Mammary epithelial cell (primary cell): ENCODE data around the gene CXorf65.

Experiments used
- EZH2 ChIP-seq: IDR thresholded peaks from 2 replicates; pipeline ENCODE4 v1.6.1; 2012; ENCODE audit warnings: low read length, inconsistent platforms, borderline replicate concordance
- TF ChIP-seq, protein P1 (sequence below), 2 donors: IDR thresholded peaks in 1 of 2; conservative IDR thresholded peaks in 1 of 2; 2 replicates each; pipeline ENCODE4 v1.5.1; 2011 to 2012; ENCODE audit warnings: inconsistent platforms in 2 of 2, low read length in 2 of 2, mild to moderate bottlenecking in 2 of 2, control low read depth in 1 of 2, low read depth in 1 of 2; ENCODE audit not compliant: insufficient read depth in 1 of 2; ENCODE audit errors: extremely low read depth in 1 of 2

DNA sequence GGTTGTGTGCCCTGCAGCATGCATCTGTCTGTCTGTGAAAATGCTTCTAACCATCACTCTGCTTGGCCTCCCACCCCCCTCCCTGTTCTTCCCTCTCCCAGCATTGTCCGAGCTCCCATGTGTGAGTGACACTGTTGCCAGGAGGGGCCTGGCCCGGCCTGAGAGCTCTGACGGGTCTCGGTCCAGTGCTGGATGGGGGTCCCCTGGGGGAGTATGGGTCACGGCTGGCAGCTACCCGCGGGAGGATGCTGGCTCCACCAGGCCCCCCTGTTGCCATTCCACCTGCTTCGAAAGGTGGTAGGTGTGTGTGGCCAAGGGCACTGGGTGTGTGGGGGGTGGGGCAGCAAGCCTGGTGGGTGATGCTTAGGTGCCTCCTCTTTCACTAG is 41.7 kb upstream of the CXorf65 start:
- TF ChIP-seq, protein P1, sequence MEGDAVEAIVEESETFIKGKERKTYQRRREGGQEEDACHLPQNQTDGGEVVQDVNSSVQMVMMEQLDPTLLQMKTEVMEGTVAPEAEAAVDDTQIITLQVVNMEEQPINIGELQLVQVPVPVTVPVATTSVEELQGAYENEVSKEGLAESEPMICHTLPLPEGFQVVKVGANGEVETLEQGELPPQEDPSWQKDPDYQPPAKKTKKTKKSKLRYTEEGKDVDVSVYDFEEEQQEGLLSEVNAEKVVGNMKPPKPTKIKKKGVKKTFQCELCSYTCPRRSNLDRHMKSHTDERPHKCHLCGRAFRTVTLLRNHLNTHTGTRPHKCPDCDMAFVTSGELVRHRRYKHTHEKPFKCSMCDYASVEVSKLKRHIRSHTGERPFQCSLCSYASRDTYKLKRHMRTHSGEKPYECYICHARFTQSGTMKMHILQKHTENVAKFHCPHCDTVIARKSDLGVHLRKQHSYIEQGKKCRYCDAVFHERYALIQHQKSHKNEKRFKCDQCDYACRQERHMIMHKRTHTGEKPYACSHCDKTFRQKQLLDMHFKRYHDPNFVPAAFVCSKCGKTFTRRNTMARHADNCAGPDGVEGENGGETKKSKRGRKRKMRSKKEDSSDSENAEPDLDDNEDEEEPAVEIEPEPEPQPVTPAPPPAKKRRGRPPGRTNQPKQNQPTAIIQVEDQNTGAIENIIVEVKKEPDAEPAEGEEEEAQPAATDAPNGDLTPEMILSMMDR (conservative IDR thresholded peaks at IDR 0.05 in 1 of 2, IDR thresholded peaks at IDR 0.05 in 1 of 2; ENCODE audit: extremely low read depth in 1 of 2, insufficient read depth in 1 of 2, low read depth in 1 of 2, low read length in 2 of 2), result no peak
- no peak for TF ChIP-seq EZH2
